ENCODE data around the gene KHDC4.

Gene KHDC4

GRCh38 chr1:155968670-155969069 is 34.5 kb upstream of the KHDC4 start:
- H3K4me3 ChIP-seq (ENCODE audit: low read depth in 1 of 2, low read length in 2 of 2): no peak overlapping the region
- H3K27ac ChIP-seq (ENCODE audit: low read depth, low read length): no peak overlapping the region
- H3K4me1 ChIP-seq (ENCODE audit: control insufficient read depth in 1 of 2, insufficient read depth in 2 of 2, low read length in 2 of 2): peaks cover 48% of the 10 kb centered on the region in 2 donors
- H3K9ac ChIP-seq (ENCODE audit: low read depth in 1 of 2, low read length in 2 of 2): no peak overlapping the region
- peaks cover 40 to 59% of the 10 kb centered on the region in 2 donors for H3K36me3 ChIP-seq (ENCODE audit: control insufficient read depth in 1 of 2, insufficient read depth in 2 of 2, low read length in 2 of 2)
- H3K9me3 ChIP-seq (ENCODE audit: control insufficient read depth in 1 of 2, low read length in 2 of 2): no peaks in the 10 kb centered on the region
- H3K27me3 ChIP-seq (ENCODE audit: control insufficient read depth in 1 of 2, insufficient read depth in 2 of 2, low read length in 2 of 2): no peaks in the 10 kb centered on the region

GRCh38 chr1:155968051-155968400 is 33.8 kb upstream of the KHDC4 start:
- H3K9ac ChIP-seq (ENCODE audit: low read depth in 1 of 2, low read length in 2 of 2): no peak overlapping the region
- no peaks in the 10 kb centered on the region for H3K27me3 ChIP-seq (ENCODE audit: control insufficient read depth in 1 of 2, insufficient read depth in 2 of 2, low read length in 2 of 2)
- H3K9me3 ChIP-seq (ENCODE audit: control insufficient read depth in 1 of 2, low read length in 2 of 2): no peaks in the 10 kb centered on the region
- no peak overlapping the region for H3K27ac ChIP-seq (ENCODE audit: low read depth, low read length)
- peak overlapping the region in 1 of 2 donors; percentile 1 for H3K4me3 ChIP-seq (ENCODE audit: low read depth in 1 of 2, low read length in 2 of 2)
- H3K4me1 ChIP-seq (ENCODE audit: control insufficient read depth in 1 of 2, insufficient read depth in 2 of 2, low read length in 2 of 2): peaks cover 45 to 48% of the 10 kb centered on the region in 2 donors
- peaks cover 40 to 61% of the 10 kb centered on the region in 2 donors for H3K36me3 ChIP-seq (ENCODE audit: control insufficient read depth in 1 of 2, insufficient read depth in 2 of 2, low read length in 2 of 2)

- Histone ChIP-seq H3K27ac (ENCODE audit: low read depth, low read length) (peak overlapping the region; percentile 52), H3K4me1 (ENCODE audit: control insufficient read depth in 1 of 2, insufficient read depth in 2 of 2, low read length in 2 of 2) (peaks cover 48 to 52% of the 10 kb centered on the region in 2 donors), H3K36me3 (ENCODE audit: control insufficient read depth in 1 of 2, insufficient read depth in 2 of 2, low read length in 2 of 2) (peaks cover 45 to 66% of the 10 kb centered on the region in 2 donors), H3K4me3 (ENCODE audit: low read depth in 1 of 2, low read length in 2 of 2) (peak overlapping the region in 1 of 2 donors; percentile 21), H3K9ac (ENCODE audit: low read depth in 1 of 2, low read length in 2 of 2) (peak overlapping the region in 1 of 2 donors; percentile 15), H3K9me3 (ENCODE audit: control insufficient read depth in 1 of 2, low read length in 2 of 2) (no peaks in the 10 kb centered on the region), H3K27me3 (ENCODE audit: control insufficient read depth in 1 of 2, insufficient read depth in 2 of 2, low read length in 2 of 2) (no peaks in the 10 kb centered on the region)
These were observed 33.3 kb upstream of the KHDC4 start for GRCh38 chr1:155967341-155968050.

GRCh38 chr1:155966750-155967149 is 32.5 kb upstream of the KHDC4 start:
- Histone ChIP-seq H3K4me3 (ENCODE audit: low read depth in 1 of 2, low read length in 2 of 2) (no peak overlapping the region), H3K27me3 (ENCODE audit: control insufficient read depth in 1 of 2, insufficient read depth in 2 of 2, low read length in 2 of 2) (no peaks in the 10 kb centered on the region), H3K27ac (ENCODE audit: low read depth, low read length) (no peak overlapping the region), H3K9ac (ENCODE audit: low read depth in 1 of 2, low read length in 2 of 2) (peak overlapping the region in 1 of 2 donors; percentile 15), H3K36me3 (ENCODE audit: control insufficient read depth in 1 of 2, insufficient read depth in 2 of 2, low read length in 2 of 2) (peaks cover 52 to 74% of the 10 kb centered on the region in 2 donors), H3K9me3 (ENCODE audit: control insufficient read depth in 1 of 2, low read length in 2 of 2) (no peaks in the 10 kb centered on the region), H3K4me1 (ENCODE audit: control insufficient read depth in 1 of 2, insufficient read depth in 2 of 2, low read length in 2 of 2) (peaks cover 41 to 46% of the 10 kb centered on the region in 2 donors)

- no peak overlapping the region for H3K4me3 ChIP-seq (ENCODE audit: low read depth in 1 of 2, low read length in 2 of 2)
- no peak overlapping the region for H3K27ac ChIP-seq (ENCODE audit: low read depth, low read length)
- H3K27me3 ChIP-seq (ENCODE audit: control insufficient read depth in 1 of 2, insufficient read depth in 2 of 2, low read length in 2 of 2): no peaks in the 10 kb centered on the region
- no peak overlapping the region for H3K9ac ChIP-seq (ENCODE audit: low read depth in 1 of 2, low read length in 2 of 2)
- peaks cover 56 to 79% of the 10 kb centered on the region in 2 donors for H3K36me3 ChIP-seq (ENCODE audit: control insufficient read depth in 1 of 2, insufficient read depth in 2 of 2, low read length in 2 of 2)
- H3K4me1 ChIP-seq (ENCODE audit: control insufficient read depth in 1 of 2, insufficient read depth in 2 of 2, low read length in 2 of 2): peaks cover 41 to 46% of the 10 kb centered on the region in 2 donors
- H3K9me3 ChIP-seq (ENCODE audit: control insufficient read depth in 1 of 2, low read length in 2 of 2): no peaks in the 10 kb centered on the region
These were observed 31.9 kb upstream of the KHDC4 start for GRCh38 chr1:155966135-155966534.

GRCh38 chr1:155964193-155964592 is 30.0 kb upstream of the KHDC4 start:
- Histone ChIP-seq H3K27me3 (ENCODE audit: control insufficient read depth in 1 of 2, insufficient read depth in 2 of 2, low read length in 2 of 2) (no peaks in the 10 kb centered on the region), H3K27ac (ENCODE audit: low read depth, low read length) (no peak overlapping the region), H3K9me3 (ENCODE audit: control insufficient read depth in 1 of 2, low read length in 2 of 2) (no peaks in the 10 kb centered on the region), H3K36me3 (ENCODE audit: control insufficient read depth in 1 of 2, insufficient read depth in 2 of 2, low read length in 2 of 2) (peaks cover 56 to 85% of the 10 kb centered on the region in 2 donors), H3K4me3 (ENCODE audit: low read depth in 1 of 2, low read length in 2 of 2) (no peak overlapping the region), H3K4me1 (ENCODE audit: control insufficient read depth in 1 of 2, insufficient read depth in 2 of 2, low read length in 2 of 2) (peaks cover 26 to 28% of the 10 kb centered on the region in 2 donors), H3K9ac (ENCODE audit: low read depth in 1 of 2, low read length in 2 of 2) (no peak overlapping the region)

GRCh38 chr1:155962599-155963211 is 28.5 kb upstream of the KHDC4 start:
- Histone ChIP-seq H3K9me3 (ENCODE audit: control insufficient read depth in 1 of 2, low read length in 2 of 2) (no peaks in the 10 kb centered on the region), H3K9ac (ENCODE audit: low read depth in 1 of 2, low read length in 2 of 2) (no peak overlapping the region), H3K27me3 (ENCODE audit: control insufficient read depth in 1 of 2, insufficient read depth in 2 of 2, low read length in 2 of 2) (no peaks in the 10 kb centered on the region), H3K4me1 (ENCODE audit: control insufficient read depth in 1 of 2, insufficient read depth in 2 of 2, low read length in 2 of 2) (peaks cover 12 to 13% of the 10 kb centered on the region in 2 donors), H3K36me3 (ENCODE audit: control insufficient read depth in 1 of 2, insufficient read depth in 2 of 2, low read length in 2 of 2) (peaks cover 48 to 84% of the 10 kb centered on the region in 2 donors), H3K27ac (ENCODE audit: low read depth, low read length) (no peak overlapping the region), H3K4me3 (ENCODE audit: low read depth in 1 of 2, low read length in 2 of 2) (no peak overlapping the region)

- Histone ChIP-seq H3K27ac (ENCODE audit: low read depth, low read length) (no peak overlapping the region), H3K36me3 (ENCODE audit: control insufficient read depth in 1 of 2, insufficient read depth in 2 of 2, low read length in 2 of 2) (peaks cover 49 to 84% of the 10 kb centered on the region in 2 donors), H3K9ac (ENCODE audit: low read depth in 1 of 2, low read length in 2 of 2) (no peak overlapping the region)
These were observed 27.7 kb upstream of the KHDC4 start for GRCh38 chr1:155961937-155962336.

GRCh38 chr1:155960081-155960745 is 26.0 kb upstream of the KHDC4 start:
- Histone ChIP-seq H3K4me1 (ENCODE audit: control insufficient read depth in 1 of 2, insufficient read depth in 2 of 2, low read length in 2 of 2) (peaks cover 6 to 7% of the 10 kb centered on the region in 2 donors), H3K4me3 (ENCODE audit: low read depth in 1 of 2, low read length in 2 of 2) (no peak overlapping the region), H3K36me3 (ENCODE audit: control insufficient read depth in 1 of 2, insufficient read depth in 2 of 2, low read length in 2 of 2) (peaks cover 34 to 76% of the 10 kb centered on the region in 2 donors), H3K27me3 (ENCODE audit: control insufficient read depth in 1 of 2, insufficient read depth in 2 of 2, low read length in 2 of 2) (no peaks in the 10 kb centered on the region), H3K27ac (ENCODE audit: low read depth, low read length) (no peak overlapping the region), H3K9ac (ENCODE audit: low read depth in 1 of 2, low read length in 2 of 2) (no peak overlapping the region), H3K9me3 (ENCODE audit: control insufficient read depth in 1 of 2, low read length in 2 of 2) (no peaks in the 10 kb centered on the region)

More at GRCh38 chr1:155961937-155962336, 27.7 kb upstream of the KHDC4 start:
- no peaks in the 10 kb centered on the region for H3K9me3 ChIP-seq (ENCODE audit: control insufficient read depth in 1 of 2, low read length in 2 of 2)
- peaks cover 6 to 7% of the 10 kb centered on the region in 2 donors for H3K4me1 ChIP-seq (ENCODE audit: control insufficient read depth in 1 of 2, insufficient read depth in 2 of 2, low read length in 2 of 2)
- no peak overlapping the region for H3K4me3 ChIP-seq (ENCODE audit: low read depth in 1 of 2, low read length in 2 of 2)
- H3K27me3 ChIP-seq (ENCODE audit: control insufficient read depth in 1 of 2, insufficient read depth in 2 of 2, low read length in 2 of 2): no peaks in the 10 kb centered on the region

GRCh38 chr1:155957411-155957915 is 23.2 kb upstream of the KHDC4 start:
- Histone ChIP-seq H3K36me3 (ENCODE audit: control insufficient read depth in 1 of 2, insufficient read depth in 2 of 2, low read length in 2 of 2) (peaks cover 32 to 78% of the 10 kb centered on the region in 2 donors), H3K9ac (ENCODE audit: low read depth in 1 of 2, low read length in 2 of 2) (no peak overlapping the region), H3K27me3 (ENCODE audit: control insufficient read depth in 1 of 2, insufficient read depth in 2 of 2, low read length in 2 of 2) (no peaks in the 10 kb centered on the region), H3K4me3 (ENCODE audit: low read depth in 1 of 2, low read length in 2 of 2) (no peak overlapping the region), H3K27ac (ENCODE audit: low read depth, low read length) (no peak overlapping the region), H3K4me1 (ENCODE audit: control insufficient read depth in 1 of 2, insufficient read depth in 2 of 2, low read length in 2 of 2) (peaks cover 0 to under 1% of the 10 kb centered on the region in 2 donors), H3K9me3 (ENCODE audit: control insufficient read depth in 1 of 2, low read length in 2 of 2) (no peaks in the 10 kb centered on the region)

All from duodenal mucosa (tissue), 2 donors.